Left lung (tissue), 10 donors: Measurements from ENCODE around the gene ZNF20. TPM values are rescaled to one million over a fixed set of nuclear protein-coding genes. Genes with fewer than 3 reads are reported as not detected.
A peak's percentile ranks its signal among the peaks of the same experiment; 100 is the strongest.

Source experiments
- ATAC-seq: fragments of 200-7000 bp; cut with Tn5 transposase; one replicate; pipeline ENCODE4 v1.9.1; 2020; ENCODE audit warnings: moderate library complexity
- DNase-seq, 4 donors: peaks; one replicate each; pipeline ENCODE4 v3.0.0-alpha.2; 2013 to 2020
- H3K27ac ChIP-seq, 2 donors: fragments of 200-600 bp; sonication (generic) in 1 of 2; one replicate each; pipeline versions ENCODE4 v1.5.0 to v1.8.0; 2020 to 2021
- H3K27me3 ChIP-seq, 2 donors: fragments of 200-600 bp; sonication (generic) in 1 of 2; one replicate each; pipeline versions ENCODE4 v1.5.0 to v1.8.0; 2020 to 2021
- H3K36me3 ChIP-seq, 2 donors: fragments of 200-600 bp; sonication (generic) in 1 of 2; one replicate each; pipeline versions ENCODE4 v1.5.0 to v1.8.0; 2020 to 2021
- H3K4me1 ChIP-seq, 2 donors: fragments of 200-600 bp; one replicate each; pipeline ENCODE4 v1.8.0; 2021
- H3K4me3 ChIP-seq, 2 donors: fragments of 200-600 bp; sonication (generic) in 1 of 2; one replicate each; pipeline versions ENCODE4 v1.5.0 to v1.8.0; 2020 to 2021; ENCODE audit warnings: mild to moderate bottlenecking in 1 of 2
- H3K9me3 ChIP-seq, 2 donors: fragments of 200-600 bp; sonication (generic) in 1 of 2; one replicate each; pipeline versions ENCODE4 v1.5.0 to v1.8.0; 2020 to 2021
- CTCF ChIP-seq, 2 donors: fragments of 200-600 bp; sonication (generic) in 1 of 2; IDR thresholded peaks; one replicate each; pipeline versions ENCODE4 v1.5.0 to v1.8.0; 2021; ENCODE audit warnings: antibody characterized with exemption in 2 of 2
- intact Hi-C, 2 donors: fragments of 100-400 bp; cut with DNase I; formaldehyde crosslinking; loops; one replicate each; pipeline versions ENCODE4 v1.11.2 to v1.14.2; 2022
- polyA plus RNA-seq, 6 donors: library from polyadenylated mRNA; unstranded; fragments of 120-200 nt; gene quantifications; one replicate each; pipeline ENCODE4 v1.2.1, GENCODE V29; 2013; ENCODE audit not compliant: insufficient read length in 6 of 6
- total RNA-seq, 2 donors: library from RNA; stranded (reverse); fragmentation: NEBNext Ultra II Directional; extraction: Animal tissue kit (Norgen Biotek cat#: 25700); gene quantifications; one replicate each; pipeline ENCODE4 v1.2.1, GENCODE V29; 2021
- donor health status: DM: no; HTN: yes; CAD: no.
- donor health status: DM: no; HTN: no; CAD: no.

Gene ZNF20
- total and polyA plus RNA-seq, 8 donors, result 3.5 to 10.1 (median 7.0) TPM

- H3K4me3 ChIP-seq, result peak within 1 kb of the TSS; percentile 68 to 99
- H3K27ac ChIP-seq, result peak within 1 kb of the TSS; percentile 45 to 79
- no peaks in the 10 kb centered on the region for H3K9me3 ChIP-seq
- no peak for TF ChIP-seq CTCF (IDR thresholded peaks at IDR 0.05)
- DNase-seq (peak; percentile 86 to 94 (median 92)), ATAC-seq (peak; percentile 99)
- H3K27me3 ChIP-seq, result peaks cover 0 to 5% of the 10 kb centered on the region in 2 donors
- H3K4me1 ChIP-seq, result peaks cover 0 to 19% of the 10 kb centered on the region in 2 donors
- no peaks in the 10 kb centered on the region for H3K36me3 ChIP-seq
- intact Hi-C loops, result no loop called here
Observed at GRCh38 chr19:12156223-12157058, 16.3 kb upstream of the ZNF20 start, which contains the start of gene ZNF625. Gene ZNF625 (minus strand): TSS chr19:12156734. CDS start chr19:12156558, 176 bp downstream.

DNA sequence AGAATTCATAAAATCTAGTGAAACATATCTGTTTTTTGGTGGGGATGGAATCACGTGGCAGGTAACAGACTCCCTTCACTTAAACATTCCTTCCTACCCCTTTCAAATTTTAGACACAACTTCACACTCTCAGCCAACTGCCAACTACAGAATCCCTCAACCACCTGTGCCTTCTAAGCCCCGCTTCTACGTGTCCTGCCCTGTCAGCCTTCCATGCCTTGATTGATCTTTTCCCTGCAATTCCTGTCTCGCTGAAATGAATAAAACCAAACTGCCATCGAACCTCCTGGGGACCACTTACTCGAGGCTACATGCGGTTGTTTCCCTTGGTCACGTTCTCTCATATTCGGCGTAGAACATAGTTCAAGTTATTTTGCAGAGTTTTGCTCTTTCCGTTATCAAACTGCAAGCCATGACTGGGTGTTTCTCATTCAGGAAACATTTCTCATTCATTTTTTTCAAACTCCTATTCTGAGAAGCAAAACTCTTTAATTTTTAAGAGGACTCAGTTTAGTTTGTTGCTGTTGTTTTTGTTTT lies 15.2 kb upstream of the ZNF20 start:
- Histone ChIP-seq H3K27ac (peak overlapping the region in 1 of 2 donors; percentile 79), H3K9me3 (no peaks in the 10 kb centered on the region), H3K4me3 (peak overlapping the region; percentile 68 to 99), H3K27me3 (peaks cover 0 to 5% of the 10 kb centered on the region in 2 donors), H3K4me1 (peaks cover 0 to 19% of the 10 kb centered on the region in 2 donors), H3K36me3 (peaks cover 0 to 6% of the 10 kb centered on the region in 2 donors)
- TF ChIP-seq CTCF (IDR thresholded peaks at IDR 0.05), result no peak
- DNase-seq (no peak), ATAC-seq (no peak)
- intact Hi-C loops, result no loop called here

- Histone ChIP-seq H3K4me1 (peaks cover 0 to 13% of the 10 kb centered on the region in 2 donors), H3K4me3 (no peak overlapping the region), H3K36me3 (peaks cover 0 to 33% of the 10 kb centered on the region in 2 donors), H3K9me3 (peaks cover 0 to 25% of the 10 kb centered on the region in 2 donors), H3K27ac (no peak overlapping the region), H3K27me3 (no peaks in the 10 kb centered on the region)
- no peak for TF ChIP-seq CTCF (IDR thresholded peaks at IDR 0.05)
- no peak for DNase-seq
- intact Hi-C loops, result no loop called here
- ATAC-seq, result no peak
Observed at GRCh38 chr19:12145348-12145747, 5.2 kb upstream of the ZNF20 start.

GRCh38 chr19:12141405-12141736 lies 1.2 kb upstream of the ZNF20 start:
- peaks cover 11 to 28% of the 10 kb centered on the region in 2 donors for H3K4me1 ChIP-seq

More at GRCh38 chr19:12141405-12141736, 1.2 kb upstream of the ZNF20 start:
- no peak overlapping the region for H3K4me3 ChIP-seq
- ATAC-seq, result no peak
- peaks cover 0 to 19% of the 10 kb centered on the region in 2 donors for H3K9me3 ChIP-seq
- H3K36me3 ChIP-seq, result peaks cover 0 to 28% of the 10 kb centered on the region in 2 donors
- TF ChIP-seq CTCF (IDR thresholded peaks at IDR 0.05), result peak in 1 of 2 donors; percentile 41
- no peaks in the 10 kb centered on the region for H3K27me3 ChIP-seq
- intact Hi-C loops, result loop anchor here in 1 of 2 donors (5.0 kb wide), 1 partner anchor 84 kb away; no protein-coding TSS in a partner anchor
- H3K27ac ChIP-seq, result no peak overlapping the region
- DNase-seq, result no peak
